H1 (cell line): ENCODE measurements around the gene AGAP1. TPM values are rescaled to one million over a fixed set of nuclear protein-coding genes. Genes with fewer than 3 reads are reported as not detected.

Source experiments
- ATF2 ChIP-seq: IDR thresholded peaks from 2 replicates; pipeline ENCODE4 v1.6.1; 2012; ENCODE audit warnings: low read length, inconsistent platforms
- JUND ChIP-seq: IDR thresholded peaks from 2 replicates; pipeline ENCODE4 v1.6.1; 2011; ENCODE audit warnings: mild to moderate bottlenecking, improper control_type of control experiment, low read length
- RXRA ChIP-seq: IDR thresholded peaks from 2 replicates; pipeline ENCODE4 v1.6.1; 2011; ENCODE audit warnings: low read depth, mild to moderate bottlenecking, low read length, moderate library complexity; ENCODE audit not compliant: insufficient read depth
- polyA plus RNA-seq, 7 experiments: library from polyadenylated mRNA; depleted of rRNA in 3 of 7; stranded (reverse) in 5 of 7; unstranded in 2 of 7; fragments of >200 nt in 5 of 7; fragments of 200-250 nt in 2 of 7; gene quantifications; 1 replicate in 5 of 7; 2 replicates in 1 of 7; 4 replicates in 1 of 7; pipeline versions ENCODE4 v1.2.1 to v1.2.3, GENCODE V29; 2011 to 2013; ENCODE audit warnings: missing spikeins in 2 of 7, mixed read lengths in 2 of 7
- total RNA-seq: library from RNA; stranded (reverse); fragmentation: NEBNext Ultra II Directional; extraction: Animal tissue kit (Norgen Biotek cat#: 25700); gene quantifications from 2 replicates; pipeline ENCODE4 v1.2.1, GENCODE V29; 2021

The AGAP1 gene
- total and polyA plus RNA-seq, 2 of the 8 experiments (the other 6 are each of a cell fraction or from before 2014, with no cell fraction given): 18.1 to 39.4 TPM

- TF ChIP-seq RXRA (no peak), JUND (no peak), ATF2 (no peak)
These were observed 588.2 kb downstream of the AGAP1 start (continued) for GRCh38 chr2:236082061-236082460.
